Common myeloid progenitor, CD34-positive (primary cell): Measurements from ENCODE around the gene MRPL28.

ENCODE experiments used
- CTCF ChIA-PET: fragments of 350-600 bp; sonication (Branson Sonifier 250); formaldehyde crosslinking; loops from one replicate; lab custom pipeline; 2021; ENCODE audit warnings: antibody characterized with exemption; lab: Charles Lee
- POLR2A ChIA-PET: fragments of 350-600 bp; sonication (Branson Sonifier 250); formaldehyde crosslinking; loops from one replicate; lab custom pipeline; 2021; ENCODE audit warnings: antibody characterized with exemption; lab: Charles Lee
- DNase-seq, 3 donors: peaks; one replicate each; pipeline versions ENCODE4 v3.0.0 to v3.0.0-alpha.2; 2013
- H3K27ac ChIP-seq, 2 experiments: 1 replicate in 1 of 2; 2 replicates in 1 of 2; pipeline ENCODE4 v1.7.0; 2013; ENCODE audit warnings: inconsistent platforms in 2 of 2, low read length in 2 of 2, mild to moderate bottlenecking in 2 of 2, low read depth in 1 of 2, moderate library complexity in 1 of 2; ENCODE audit not compliant: severe bottlenecking in 2 of 2, insufficient read depth in 1 of 2, poor library complexity in 1 of 2
- H3K27me3 ChIP-seq, 5 experiments: replicated peaks in 2 of 5; 1 replicate in 3 of 5; 2 replicates in 2 of 5; pipeline versions ENCODE4 v1.6.1 to v1.7.0; 2013; ENCODE audit warnings: low read length in 4 of 5, mild to moderate bottlenecking in 2 of 5, moderate library complexity in 2 of 5, inconsistent platforms in 1 of 5; ENCODE audit not compliant: insufficient read depth in 5 of 5, control insufficient read depth in 4 of 5
- H3K36me3 ChIP-seq, 4 experiments: 1 replicate in 2 of 4; 2 replicates in 2 of 4; pipeline versions ENCODE4 v1.6.1 to v1.7.0; 2013; ENCODE audit warnings: low read length in 3 of 4, control low read depth in 1 of 4, mild to moderate bottlenecking in 1 of 4; ENCODE audit not compliant: control insufficient read depth in 4 of 4, insufficient read depth in 4 of 4
- H3K4me1 ChIP-seq, 4 experiments: 1 replicate in 3 of 4; 2 replicates in 1 of 4; pipeline versions ENCODE4 v1.6.1 to v1.7.1; 2013; ENCODE audit warnings: low read length in 3 of 4, mild to moderate bottlenecking in 3 of 4, control low read depth in 1 of 4, inconsistent platforms in 1 of 4, moderate library complexity in 1 of 4; ENCODE audit not compliant: control insufficient read depth in 4 of 4, insufficient read depth in 4 of 4; ENCODE audit errors: control extremely low read depth in 1 of 4
- H3K4me3 ChIP-seq, 7 experiments: 1 replicate in 4 of 7; 2 replicates in 3 of 7; pipeline versions ENCODE4 v1.5.1 to v1.7.0; 2013; ENCODE audit warnings: mild to moderate bottlenecking in 7 of 7, low read length in 6 of 7, moderate library complexity in 6 of 7, inconsistent platforms in 2 of 7, low read depth in 2 of 7, control low read depth in 1 of 7; ENCODE audit not compliant: insufficient read depth in 4 of 7, control insufficient read depth in 1 of 7; ENCODE audit errors: extremely low read depth in 1 of 7
- H3K9me3 ChIP-seq, 5 experiments: 1 replicate in 4 of 5; 2 replicates in 1 of 5; pipeline versions ENCODE4 v1.6.1 to v1.7.1; 2013; ENCODE audit warnings: low read length in 4 of 5, mild to moderate bottlenecking in 2 of 5, inconsistent platforms in 1 of 5, low read depth in 1 of 5, moderate library complexity in 1 of 5; ENCODE audit not compliant: control insufficient read depth in 4 of 5, insufficient read depth in 2 of 5; ENCODE audit errors: control extremely low read depth in 1 of 5
- WGBS: methylation state at CpG from one replicate; pipeline ENCODE4 v1.1.5; 2013; ENCODE audit not compliant: insufficient coverage; 5-methylcytosine and 5-hydroxymethylcytosine counted together

Gene MRPL28

GRCh38 chr16:373020-373598 lies 2.8 kb upstream of the MRPL28 start:
- Histone ChIP-seq H3K9me3 (no peaks in the 10 kb centered on the region), H3K4me1 (peaks cover 0 to 17% (median 16%) of the 10 kb centered on the region in 4 experiments), H3K27ac (no peak overlapping the region), H3K36me3 (peaks cover 0 to 74% (median 46%) of the 10 kb centered on the region in 4 experiments), H3K27me3 (no peaks in the 10 kb centered on the region), H3K4me3 (no peak overlapping the region)
- DNase-seq: no peak
- ChIA-PET POLR2A (no interaction called here), CTCF (interaction anchor here (0.6 kb wide), 1 partner anchor 9 kb away, joined by 3 read pairs; no protein-coding TSS in a partner anchor)
- 96% methylated on average over 5 of the region's 5 CpGs for WGBS

DNA sequence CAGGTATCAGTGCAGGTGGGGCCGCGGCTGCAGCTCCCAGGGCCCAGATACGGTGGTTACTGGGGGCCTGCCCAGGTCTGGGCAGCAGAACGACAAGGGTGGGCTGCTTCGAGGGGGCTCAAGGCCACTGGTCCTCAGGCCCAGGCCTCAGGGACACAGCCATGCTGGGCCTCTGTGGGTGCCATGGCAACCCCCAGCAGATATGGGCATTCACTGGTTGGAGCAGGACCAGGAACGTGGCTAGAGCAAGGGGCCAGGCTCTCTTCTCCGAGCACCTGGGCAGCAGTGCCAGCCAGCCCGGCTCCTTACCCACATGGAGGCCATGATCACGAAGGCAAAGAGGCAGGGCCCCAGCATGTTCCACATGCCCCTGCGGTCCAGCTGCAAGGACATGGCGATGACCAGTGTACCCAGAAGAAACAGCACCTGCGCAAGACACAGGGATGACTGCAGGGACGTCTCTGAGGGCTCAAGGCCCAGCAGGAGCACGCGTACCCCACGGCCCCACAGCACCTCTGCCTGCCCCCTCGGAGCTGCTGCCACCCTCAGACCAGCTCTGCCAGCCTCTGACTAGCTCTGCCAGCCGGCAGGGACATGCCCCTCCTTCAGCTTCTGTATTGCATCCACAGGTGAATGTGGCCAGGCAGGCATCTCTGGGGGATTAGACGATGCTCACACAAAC lies 2.1 kb upstream of the MRPL28 start:
- no peak overlapping the region for H3K4me3 ChIP-seq
- no peaks in the 10 kb centered on the region for H3K9me3 ChIP-seq
- 98% methylated on average over 17 of the region's 19 CpGs for WGBS
- peaks cover 0 to 17% (median 16%) of the 10 kb centered on the region in 4 experiments for H3K4me1 ChIP-seq
- no peak overlapping the region for H3K27ac ChIP-seq
- ChIA-PET POLR2A (no interaction called here), CTCF (interaction anchor here (0.6 kb wide), 1 partner anchor 8 kb away, joined by 3 read pairs; no protein-coding TSS in a partner anchor)
- DNase-seq: no peak
- peaks cover 0 to 79% (median 52%) of the 10 kb centered on the region in 4 experiments for H3K36me3 ChIP-seq
- H3K27me3 ChIP-seq: no peaks in the 10 kb centered on the region

- POLR2A ChIA-PET: interaction anchor here (1.6 kb wide), 1 partner anchor 9 kb away, joined by 7 read pairs; no protein-coding TSS in a partner anchor
- 97% methylated on average over 18 of the region's 31 CpGs for WGBS
- CTCF ChIA-PET: interaction anchor here (1.1 kb wide), 1 partner anchor 15 kb away, joined by 4 read pairs; no protein-coding TSS in a partner anchor
- Histone ChIP-seq H3K9me3 (no peaks in the 10 kb centered on the region), H3K4me3 (no peak overlapping the region), H3K27me3 (no peaks in the 10 kb centered on the region), H3K36me3 (peaks cover 0 to 78% (median 53%) of the 10 kb centered on the region in 4 experiments), H3K4me1 (peaks cover 0 to 17% (median 16%) of the 10 kb centered on the region in 4 experiments), H3K27ac (peak overlapping the region in 1 of 2 experiments; percentile 77)
- no peak for DNase-seq
These were observed 1.4 kb upstream of the MRPL28 start for GRCh38 chr16:371515-372301.

DNA sequence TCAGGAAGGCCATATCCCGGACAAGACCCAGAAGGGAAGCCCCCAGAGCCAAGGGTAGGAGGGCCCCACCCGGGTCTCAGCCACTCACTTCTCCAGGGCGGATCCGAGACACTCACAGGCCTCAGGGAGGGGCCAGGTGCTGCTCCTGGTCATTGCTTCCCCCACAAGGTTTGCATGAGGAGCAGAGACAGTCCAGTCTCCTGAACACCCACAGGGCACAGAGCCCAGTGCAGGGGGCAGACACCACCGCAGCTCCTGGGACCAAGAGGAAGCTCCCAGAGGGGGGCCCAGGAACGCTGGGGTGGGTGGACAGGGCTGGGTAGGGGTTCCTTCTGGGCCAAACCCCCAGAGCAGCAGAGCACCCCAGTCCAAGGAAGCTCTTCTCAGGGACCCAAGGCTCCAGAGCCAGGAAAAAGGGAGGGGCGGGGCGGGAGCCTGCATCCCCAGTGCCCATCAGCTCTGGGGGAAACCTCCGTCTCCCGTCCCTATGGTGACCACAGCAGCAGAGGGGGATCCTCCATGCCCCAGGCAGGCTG lies 709 bp upstream of the MRPL28 start:
- ChIA-PET POLR2A (interaction anchor here (1.6 kb wide), 1 partner anchor 9 kb away, joined by 7 read pairs; no protein-coding TSS in a partner anchor), CTCF (interaction anchor here (0.9 to 1.8 kb wide), 5 partner anchors 9 to 264 kb away, joined by 4 read pairs; no protein-coding TSS in a partner anchor)
- Histone ChIP-seq H3K9me3 (no peaks in the 10 kb centered on the region), H3K36me3 (peaks cover 0 to 78% (median 54%) of the 10 kb centered on the region in 4 experiments), H3K27ac (peak overlapping the region in 1 of 2 experiments; percentile 77), H3K27me3 (no peaks in the 10 kb centered on the region), H3K4me1 (peaks cover 0 to 17% (median 16%) of the 10 kb centered on the region in 4 experiments), H3K4me3 (peak overlapping the region in 4 of 7 experiments; percentile 38 to 67 (median 52))
- no peak for DNase-seq
- 25% methylated on average over 6 of the region's 10 CpGs for WGBS

DNA sequence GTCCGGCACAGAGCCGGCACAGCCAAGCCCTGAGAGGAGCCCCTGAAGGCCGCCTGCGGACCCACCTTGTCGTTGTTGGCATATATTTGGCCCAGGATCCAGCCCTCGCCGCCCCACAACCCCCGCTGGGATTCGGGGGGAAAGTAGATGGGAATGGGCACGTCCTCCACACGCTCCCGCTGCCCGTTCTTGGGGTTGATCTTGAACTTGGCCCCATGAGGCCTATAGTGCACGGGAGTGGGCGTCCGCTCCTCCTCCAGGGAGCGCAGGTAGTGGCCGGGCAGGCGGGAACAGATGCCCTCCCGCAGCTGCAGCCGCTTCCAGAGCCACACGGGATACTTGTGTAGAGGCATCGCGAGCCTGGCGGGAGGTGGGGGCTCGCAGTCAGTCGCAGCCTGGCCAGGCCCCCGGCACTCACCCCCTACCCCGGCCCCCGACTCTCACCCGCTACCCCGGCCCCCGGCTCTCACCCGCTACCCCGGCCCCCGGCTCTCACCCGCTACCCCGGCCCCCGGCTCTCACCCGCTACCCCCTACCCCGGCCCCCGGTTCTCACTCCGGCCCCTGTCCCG lies 387 bp downstream of the MRPL28 start:
- WGBS: 83% methylated on average over 21 of the region's 44 CpGs
- Histone ChIP-seq H3K4me3 (peak overlapping the region in 4 of 7 experiments; percentile 32 to 62 (median 44)), H3K36me3 (peaks cover 0 to 71% (median 49%) of the 10 kb centered on the region in 4 experiments), H3K9me3 (no peaks in the 10 kb centered on the region), H3K27me3 (no peaks in the 10 kb centered on the region), H3K4me1 (peaks cover 0 to 17% (median 16%) of the 10 kb centered on the region in 4 experiments), H3K27ac (peak overlapping the region in 1 of 2 experiments; percentile 34)
- ChIA-PET CTCF (interaction anchor here (0.9 to 1.8 kb wide), 4 partner anchors 8 to 263 kb away, joined by 4 read pairs; no protein-coding TSS in a partner anchor), POLR2A (interaction anchor here (1.6 kb wide), 1 partner anchor 10 kb away, joined by 7 read pairs; no protein-coding TSS in a partner anchor)
- no peak for DNase-seq

GRCh38 chr16:369275-369865 lies 968 bp downstream of the MRPL28 start:
- WGBS: 92% methylated on average over 19 of the region's 20 CpGs
- Histone ChIP-seq H3K9me3 (no peaks in the 10 kb centered on the region), H3K36me3 (peaks cover 0 to 65% (median 46%) of the 10 kb centered on the region in 4 experiments), H3K27me3 (peaks cover 0 to 2% (median 0%) of the 10 kb centered on the region in 5 experiments), H3K27ac (peak overlapping the region in 1 of 2 experiments; percentile 34), H3K4me3 (peak overlapping the region in 3 of 7 experiments; percentile 8 to 56 (median 42)), H3K4me1 (peaks cover 0 to 17% (median 16%) of the 10 kb centered on the region in 4 experiments)
- POLR2A ChIA-PET: no interaction called here
- CTCF ChIA-PET: interaction anchor here (1.8 kb wide), 1 partner anchor 262 kb away, joined by 4 read pairs; no protein-coding TSS in a partner anchor
- no peak for DNase-seq
